HEK293 (cell line): ENCODE measurements around the gene USH1G.
"Not testable (repeated sequence)": the region's sequence is repeated elsewhere in the genome, so short reads cannot be mapped to it uniquely, and the experiment has no call there.

Experiments used
- CTCF ChIA-PET: fragments of 350-600 bp; formaldehyde crosslinking; extraction: SDS; loops from one replicate; lab custom pipeline; 2021; ENCODE audit warnings: antibody characterized with exemption; lab: Yijun Ruan, JAX
- POLR2A ChIA-PET: fragments of 300-600 bp; formaldehyde crosslinking; extraction: SDS; loops from one replicate; lab custom pipeline; 2020; ENCODE audit warnings: antibody characterized with exemption, inconsistent platforms; lab: Yijun Ruan, JAX
- H3K27ac ChIP-seq: fragments of 200-500 bp; sonication (Bioruptor generic); 2 replicates; pipeline ENCODE4 v1.5.1; 2014; ENCODE audit warnings: low read depth, low read length, control low read depth, inconsistent platforms; ENCODE audit errors: extremely low read depth
- H3K36me3 ChIP-seq, 2 experiments: fragments of 200-500 bp in 1 of 2; sonication (Bioruptor generic) in 1 of 2; 1 replicate in 1 of 2; 2 replicates in 1 of 2; pipeline ENCODE4 v1.5.1; 2014 to 2017; ENCODE audit warnings: inconsistent platforms in 2 of 2, low read length in 2 of 2; ENCODE audit not compliant: control insufficient read depth in 2 of 2, insufficient read depth in 1 of 2
- H3K4me1 ChIP-seq: fragments of 200-500 bp; sonication (Bioruptor generic); 2 replicates; pipeline ENCODE4 v1.5.1; 2014; ENCODE audit warnings: mild to moderate bottlenecking, low read length, inconsistent platforms; ENCODE audit not compliant: control insufficient read depth, insufficient read depth
- H3K4me3 ChIP-seq: 2 replicates; pipeline ENCODE4 v1.5.1; 2011; ENCODE audit warnings: low read depth, mild to moderate bottlenecking, control low read depth, low read length, moderate library complexity
- H3K9me3 ChIP-seq: fragments of 200-500 bp; sonication (Bioruptor generic); 2 replicates; pipeline ENCODE4 v1.5.1; 2014; ENCODE audit warnings: low read depth, low read length, inconsistent platforms; ENCODE audit not compliant: control insufficient read depth, insufficient read depth
- WT1 ChIP-seq: fragments of 450-650 bp; formaldehyde crosslinking; IDR thresholded peaks from 2 replicates; pipeline ENCODE4 v1.5.1; 2016; ENCODE audit warnings: missing biosample characterization, missing genetic modification characterization
- ZFHX2 ChIP-seq: fragments of 450-650 bp; formaldehyde crosslinking; conservative IDR thresholded peaks from 2 replicates; pipeline ENCODE4 v1.5.1; 2016; ENCODE audit warnings: missing biosample characterization, missing genetic modification characterization
- ZNF114 ChIP-seq: fragments of 450-650 bp; formaldehyde crosslinking; IDR thresholded peaks from 2 replicates; pipeline ENCODE4 v1.5.0; 2017; ENCODE audit warnings: missing biosample characterization, missing genetic modification characterization
- ZNF138 ChIP-seq: fragments of 450-650 bp; formaldehyde crosslinking; IDR thresholded peaks from 2 replicates; pipeline ENCODE4 v1.5.1; 2016; ENCODE audit warnings: missing biosample characterization, missing genetic modification characterization, borderline replicate concordance
- ZNF335 ChIP-seq: fragments of 450-650 bp; formaldehyde crosslinking; conservative IDR thresholded peaks from 2 replicates; pipeline ENCODE4 v1.5.1; 2016; ENCODE audit warnings: missing biosample characterization, missing genetic modification characterization
- ZNF341 ChIP-seq: fragments of 450-650 bp; formaldehyde crosslinking; IDR thresholded peaks from 2 replicates; pipeline ENCODE4; 2016; ENCODE audit warnings: low read depth, missing biosample characterization, missing genetic modification characterization
- ZNF362 ChIP-seq: fragments of 450-650 bp; formaldehyde crosslinking; IDR thresholded peaks from 2 replicates; pipeline ENCODE4 v1.5.1; 2016; ENCODE audit warnings: missing biosample characterization, missing genetic modification characterization
- ZNF513 ChIP-seq: fragments of 450-650 bp; IDR thresholded peaks from 2 replicates; pipeline ENCODE4 v1.5.1; 2018; ENCODE audit warnings: missing biosample characterization, missing genetic modification characterization
- ZNF571 ChIP-seq: fragments of 450-650 bp; formaldehyde crosslinking; IDR thresholded peaks from 2 replicates; pipeline ENCODE4 v1.5.0; 2017; ENCODE audit warnings: missing biosample characterization, missing genetic modification characterization
- ZNF596 ChIP-seq: fragments of 450-650 bp; IDR thresholded peaks from 2 replicates; pipeline ENCODE4 v1.5.0; 2018; ENCODE audit warnings: missing biosample characterization, mild to moderate bottlenecking, missing genetic modification characterization, moderate library complexity
- ZNF623 ChIP-seq: fragments of 450-650 bp; formaldehyde crosslinking; IDR thresholded peaks from 2 replicates; pipeline ENCODE4 v1.5.1; 2016; ENCODE audit warnings: missing biosample characterization, missing genetic modification characterization
- ZNF624 ChIP-seq: fragments of 450-650 bp; formaldehyde crosslinking; IDR thresholded peaks from 2 replicates; pipeline ENCODE4 v1.5.1; 2017; ENCODE audit warnings: missing biosample characterization, missing genetic modification characterization
- ZNF654 ChIP-seq: fragments of 450-650 bp; formaldehyde crosslinking; IDR thresholded peaks from 2 replicates; pipeline ENCODE4 v1.5.1; 2016; ENCODE audit warnings: low read depth, missing biosample characterization, missing genetic modification characterization
- ZNF747 ChIP-seq: fragments of 450-650 bp; formaldehyde crosslinking; IDR thresholded peaks from 2 replicates; pipeline ENCODE4 v1.5.1; 2016; ENCODE audit warnings: missing biosample characterization, missing genetic modification characterization
- ZNF76 ChIP-seq: fragments of 450-650 bp; formaldehyde crosslinking; IDR thresholded peaks from 2 replicates; pipeline ENCODE4; 2016; ENCODE audit warnings: low read depth, missing biosample characterization, missing genetic modification characterization, borderline replicate concordance
- ZNF830 ChIP-seq: fragments of 450-650 bp; IDR thresholded peaks from 2 replicates; pipeline ENCODE4 v1.5.0; 2018; ENCODE audit warnings: missing biosample characterization, missing genetic modification characterization, low read depth, mild to moderate bottlenecking, moderate library complexity
- TF ChIP-seq, protein P1 (sequence below): sonication (generic); formaldehyde crosslinking; IDR thresholded peaks from 2 replicates; pipeline ENCODE4 v1.8.1; 2022; ENCODE audit warnings: mild to moderate bottlenecking, moderate library complexity, missing genetic modification reagents

The USH1G gene

DNA sequence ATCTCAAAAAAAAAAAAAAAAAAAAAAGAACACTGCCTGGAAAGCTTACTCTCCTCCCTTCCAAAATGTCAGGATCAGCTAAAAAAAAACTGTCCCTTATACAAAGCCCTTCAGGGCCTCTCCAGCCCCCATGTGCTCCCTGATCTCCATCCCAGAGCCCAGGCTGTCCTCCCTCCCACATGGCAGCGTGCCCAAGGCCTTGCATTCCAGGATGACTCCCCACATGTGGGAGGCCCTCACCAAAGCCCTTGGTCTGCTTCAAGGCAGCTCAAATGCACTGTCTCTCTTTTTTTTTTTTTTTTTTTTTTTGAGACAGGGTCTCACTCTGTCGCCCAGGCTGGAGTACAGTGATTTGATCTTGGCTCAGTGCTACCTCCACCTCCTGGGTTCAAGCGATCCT is 52.5 kb downstream of the USH1G start (continued):
- TF ChIP-seq ZNF624 (tag by site-specific recombination) (no peak), ZNF596 (no peak), ZNF654 (tag by site-specific recombination) (no peak), ZNF76 (no peak), ZNF830 (no peak), ZNF362 (tag by site-specific recombination) (no peak), ZNF138 (tag by site-specific recombination) (no peak), ZNF571 (tag by site-specific recombination) (no peak), ZFHX2 (tag by site-specific recombination) (peak; percentile 50), ZNF114 (tag by site-specific recombination) (no peak), ZNF747 (tag by site-specific recombination) (no peak), WT1 (tag by site-specific recombination) (0 out of 2 replicates have a peak, but pooled peaks have one; percentile 39), ZNF623 (tag by site-specific recombination) (peak; percentile 19; the same call in 1 of the 2 replicates)
- TF ChIP-seq, protein P1, sequence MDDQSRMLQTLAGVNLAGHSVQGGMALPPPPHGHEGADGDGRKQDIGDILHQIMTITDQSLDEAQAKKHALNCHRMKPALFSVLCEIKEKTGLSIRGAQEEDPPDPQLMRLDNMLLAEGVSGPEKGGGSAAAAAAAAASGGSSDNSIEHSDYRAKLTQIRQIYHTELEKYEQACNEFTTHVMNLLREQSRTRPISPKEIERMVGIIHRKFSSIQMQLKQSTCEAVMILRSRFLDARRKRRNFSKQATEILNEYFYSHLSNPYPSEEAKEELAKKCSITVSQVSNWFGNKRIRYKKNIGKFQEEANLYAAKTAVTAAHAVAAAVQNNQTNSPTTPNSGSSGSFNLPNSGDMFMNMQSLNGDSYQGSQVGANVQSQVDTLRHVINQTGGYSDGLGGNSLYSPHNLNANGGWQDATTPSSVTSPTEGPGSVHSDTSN (CRISPR knock-in tag): no peak

DNA sequence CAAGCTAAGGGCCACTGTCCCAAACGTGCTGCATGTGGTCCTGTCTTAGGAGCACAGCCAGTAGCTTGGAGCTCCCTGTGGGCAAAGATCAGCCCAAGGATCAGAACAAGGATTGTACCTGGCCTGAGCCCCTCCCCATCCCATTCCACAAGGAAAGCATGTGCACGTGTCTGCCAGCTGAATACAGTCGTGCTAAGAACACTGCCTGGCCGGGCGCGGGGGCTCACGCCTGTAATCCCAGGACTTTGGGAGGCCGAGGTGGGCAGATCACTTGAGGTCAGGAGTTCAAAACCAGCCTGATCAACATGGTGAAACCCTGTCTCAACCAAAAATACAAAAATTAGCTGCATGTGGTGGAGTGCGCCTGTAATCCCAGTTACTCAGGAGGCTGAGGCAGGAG is 53.0 kb downstream of the USH1G start:
- H3K36me3 ChIP-seq: peaks cover 0 to 54% of the 10 kb centered on the region in 2 experiments; a peak in 1 of 3 replicates
- not testable (repeated sequence) for H3K4me3 ChIP-seq, H3K9me3 ChIP-seq, H3K27ac ChIP-seq, H3K4me1 ChIP-seq
- POLR2A ChIA-PET: interaction anchor here (0.6 to 0.7 kb wide), 3 partner anchors 91 to 620 kb away, joined by 3 to 9 read pairs (median 4); no protein-coding TSS in a partner anchor
- CTCF ChIA-PET: interaction anchor here (0.6 to 7.4 kb wide), 9 partner anchors 10 to 125 kb away, joined by 3 to 83 read pairs (median 6); partner anchors contain the start of gene GRIN2C

DNA sequence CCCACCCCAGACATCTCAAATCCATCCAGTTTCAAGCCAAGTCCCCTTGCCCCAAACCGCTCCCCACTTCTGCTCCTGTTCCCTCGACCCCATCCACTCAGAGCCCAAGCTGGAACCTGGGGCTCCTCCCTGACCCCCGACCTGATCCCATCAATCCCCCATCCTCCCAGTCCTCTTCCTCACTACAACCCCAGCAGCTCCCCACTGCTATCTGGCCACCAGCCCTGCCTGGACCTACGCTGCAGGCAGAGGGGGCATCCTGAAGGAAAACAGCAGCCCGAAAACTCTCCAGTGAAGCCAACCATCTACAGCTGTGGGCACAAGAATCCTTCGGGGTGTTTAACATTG is 54.2 kb downstream of the USH1G start:
- no peak for TF ChIP-seq ZNF335
- TF ChIP-seq ZNF341: 0 out of 2 replicates have a peak, but pooled peaks have one; percentile 4
- TF ChIP-seq ZNF513 (tag by site-specific recombination): no peak
- no peaks in the 10 kb centered on the region for H3K9me3 ChIP-seq
- H3K27ac ChIP-seq: no peak overlapping the region
- no peak overlapping the region for H3K4me3 ChIP-seq
- H3K4me1 ChIP-seq: peaks cover 7% of the 10 kb centered on the region
- POLR2A ChIA-PET: interaction anchor here (1.5 kb wide), 1 partner anchor 123 kb away, joined by 5 read pairs; no protein-coding TSS in a partner anchor
- CTCF ChIA-PET: interaction anchor here (0.5 to 11.9 kb wide), 6 partner anchors 11 to 89 kb away, joined by 3 to 239 read pairs (median 6); no protein-coding TSS in a partner anchor
- peaks cover 0 to 65% of the 10 kb centered on the region in 2 experiments; a peak in 1 of 3 replicates for H3K36me3 ChIP-seq
